Epithelial cell of esophagus (primary cell): Measurements from ENCODE around the gene ATG5.
A peak's percentile ranks its signal among the peaks of the same experiment; 100 is the strongest.

ENCODE experiments used
- DNase-seq: peaks from one replicate; pipeline ENCODE4 v3.0.0; 2010; ENCODE audit warnings: low read depth
- H3K4me3 ChIP-seq: 2 replicates; pipeline ENCODE4 v1.5.1; 2011; ENCODE audit warnings: mild to moderate bottlenecking, low read length, control low read depth
- TF ChIP-seq, protein P1 (sequence below): IDR thresholded peaks from 2 replicates; pipeline ENCODE4 v1.5.1; 2011; ENCODE audit warnings: low read depth, mild to moderate bottlenecking, low read length, control low read depth, inconsistent platforms; ENCODE audit not compliant: insufficient read depth; ENCODE audit errors: missing control alignments

ATG5 gene

GRCh38 chr6:106325336-106326178 lies at the start of gene ATG5:
ATG5 (minus strand) TSS chr6:106325760; CDS start chr6:106316208, 9,552 bp downstream.
- TF ChIP-seq, protein P1, sequence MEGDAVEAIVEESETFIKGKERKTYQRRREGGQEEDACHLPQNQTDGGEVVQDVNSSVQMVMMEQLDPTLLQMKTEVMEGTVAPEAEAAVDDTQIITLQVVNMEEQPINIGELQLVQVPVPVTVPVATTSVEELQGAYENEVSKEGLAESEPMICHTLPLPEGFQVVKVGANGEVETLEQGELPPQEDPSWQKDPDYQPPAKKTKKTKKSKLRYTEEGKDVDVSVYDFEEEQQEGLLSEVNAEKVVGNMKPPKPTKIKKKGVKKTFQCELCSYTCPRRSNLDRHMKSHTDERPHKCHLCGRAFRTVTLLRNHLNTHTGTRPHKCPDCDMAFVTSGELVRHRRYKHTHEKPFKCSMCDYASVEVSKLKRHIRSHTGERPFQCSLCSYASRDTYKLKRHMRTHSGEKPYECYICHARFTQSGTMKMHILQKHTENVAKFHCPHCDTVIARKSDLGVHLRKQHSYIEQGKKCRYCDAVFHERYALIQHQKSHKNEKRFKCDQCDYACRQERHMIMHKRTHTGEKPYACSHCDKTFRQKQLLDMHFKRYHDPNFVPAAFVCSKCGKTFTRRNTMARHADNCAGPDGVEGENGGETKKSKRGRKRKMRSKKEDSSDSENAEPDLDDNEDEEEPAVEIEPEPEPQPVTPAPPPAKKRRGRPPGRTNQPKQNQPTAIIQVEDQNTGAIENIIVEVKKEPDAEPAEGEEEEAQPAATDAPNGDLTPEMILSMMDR, result no peak
- peak within 1 kb of the TSS; percentile 78 for H3K4me3 ChIP-seq
- DNase-seq, result peak; percentile 99

DNA sequence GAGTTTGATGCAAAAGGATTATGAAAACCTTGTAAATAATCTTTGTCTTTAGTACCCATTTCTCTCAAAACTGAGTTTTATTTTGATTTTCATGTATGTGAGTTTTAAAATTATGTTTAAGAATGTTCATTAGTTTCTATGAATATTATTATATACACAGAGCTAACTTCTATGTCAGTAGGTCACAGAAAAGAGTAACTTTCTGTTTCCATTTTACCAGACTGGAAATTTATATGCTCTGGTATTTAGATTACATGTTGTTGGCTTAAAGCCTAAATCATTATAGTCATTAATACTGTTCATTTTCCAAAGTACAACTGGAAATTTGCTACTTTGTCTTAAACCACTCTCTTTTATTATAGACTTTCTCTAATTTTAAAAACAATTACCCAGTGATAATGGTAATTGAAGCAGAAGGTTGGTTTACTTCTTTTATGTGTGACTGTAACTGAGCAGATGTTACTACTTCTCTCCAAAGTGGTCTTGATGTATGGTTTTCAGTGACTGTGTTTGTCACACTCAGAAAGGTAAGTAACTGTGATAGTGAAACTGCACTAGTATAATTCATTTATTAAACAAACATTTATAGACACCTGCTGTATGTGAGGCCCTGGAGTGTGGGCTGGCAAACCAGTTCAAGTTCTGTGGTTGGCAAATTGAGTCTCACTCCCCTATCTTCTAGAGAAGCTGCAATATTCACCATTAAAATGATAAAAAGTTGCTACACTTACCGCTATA lies 48.1 kb upstream of the ATG5 start:
- no peak for DNase-seq
- TF ChIP-seq, protein P1, result no peak
- H3K4me3 ChIP-seq, result no peak overlapping the region

- TF ChIP-seq, protein P1, result no peak
- DNase-seq, result peak; percentile 96
- no peak overlapping the region for H3K4me3 ChIP-seq
These were observed 47.4 kb upstream of the ATG5 start for GRCh38 chr6:106372838-106373501.

GRCh38 chr6:106370639-106371038 lies 45.1 kb upstream of the ATG5 start:
- DNase-seq, result peak; percentile 91
- TF ChIP-seq, protein P1, result no peak
- H3K4me3 ChIP-seq, result no peak overlapping the region

DNA sequence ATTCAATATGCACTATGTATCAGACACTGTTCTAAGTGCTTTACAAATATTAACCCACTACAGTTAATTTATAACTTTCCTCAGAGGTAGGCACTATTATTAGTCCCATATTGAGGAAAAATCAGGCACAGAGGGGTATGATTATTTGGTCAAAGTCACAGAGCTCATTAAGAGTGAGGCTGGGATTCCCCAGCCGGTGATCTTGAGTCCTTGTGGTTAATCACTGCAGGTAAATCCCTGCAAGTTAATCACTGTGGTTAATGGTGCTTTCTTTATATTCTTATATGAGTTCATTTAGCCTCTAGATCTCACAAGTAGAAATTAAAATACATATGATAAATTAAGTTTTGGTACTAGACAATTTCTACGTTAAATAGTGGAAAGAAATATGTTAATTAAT lies 44.2 kb upstream of the ATG5 start:
- no peak overlapping the region for H3K4me3 ChIP-seq
- DNase-seq, result peak; percentile 68
- TF ChIP-seq, protein P1, result no peak

- TF ChIP-seq, protein P1, result no peak
- no peak for DNase-seq
- H3K4me3 ChIP-seq, result no peak overlapping the region
These were observed 38.0 kb upstream of the ATG5 start for GRCh38 chr6:106363401-106364138.
